ENCODE measurements around the gene MAPKBP1. TPM values are rescaled to one million over a fixed set of nuclear protein-coding genes. Genes with fewer than 3 reads are reported as not detected.

Gene MAPKBP1
- total and polyA plus RNA-seq, 2 of the 8 experiments (the other 6 are each of a cell fraction or from before 2014, with no cell fraction given), result 4.3 to 11.3 TPM

GRCh38 chr15:41858756-41859155 lies 84.5 kb downstream of the MAPKBP1 start:
- CTCF ChIA-PET (ENCODE audit: partially characterized antibody), result interaction anchor here (0.6 to 5.5 kb wide), 26 partner anchors 9 to 335 kb away, joined by 3 to 49 read pairs (median 4); partner anchors contain the start of genes MAPKBP1 and PLA2G4B
- FAIRE-seq (no peak), DNase-seq (ENCODE audit: low read depth in 1 of 2, low spot score in 2 of 2) (no peak)

More at GRCh38 chr15:41858756-41859155, 84.5 kb downstream of the MAPKBP1 start:
- H4K5ac ChIP-seq (ENCODE audit: insufficient read length, low read depth, low read length), result no peak overlapping the region
- no peak overlapping the region for H4K8ac ChIP-seq (ENCODE audit: extremely low read depth, insufficient read depth, low read length)
- no peak overlapping the region for H2BK20ac ChIP-seq (ENCODE audit: low read length)
- no peak overlapping the region for H3K18ac ChIP-seq (ENCODE audit: extremely low read depth, low read length)
- POLR2A ChIA-PET (ENCODE audit: partially characterized antibody), result interaction anchor here (1.0 kb wide), 1 partner anchor 12 kb away, joined by 3 read pairs; no protein-coding TSS in a partner anchor
- no peak overlapping the region for H3K4ac ChIP-seq (replicated peaks; ENCODE audit: insufficient read length, low read depth, low read length)
- H3K4me3 ChIP-seq (ENCODE audit: extremely low read depth in 1 of 4, insufficient read depth in 2 of 4, low read depth in 3 of 4, low read length in 4 of 4), result no peak overlapping the region
- H2BK12ac ChIP-seq (ENCODE audit: low read depth, low read length), result 0 out of 2 replicates have a peak overlapping the region, but pooled peaks have one; percentile 9
- no peak overlapping the region for H2AFZ ChIP-seq (ENCODE audit: low read length)
- H3K79me1 ChIP-seq (ENCODE audit: low read depth, low read length), result no peaks in the 10 kb centered on the region
- no peak overlapping the region for H3K56ac ChIP-seq (replicated peaks; ENCODE audit: insufficient read length, low read depth, low read length)
- H4K20me1 ChIP-seq (replicated peaks in 1 of 2; ENCODE audit: control insufficient read depth in 1 of 2, insufficient read depth in 2 of 2, low read length in 2 of 2), result no peaks in the 10 kb centered on the region
- no peak overlapping the region for H3K14ac ChIP-seq (ENCODE audit: insufficient read length)
- no peak overlapping the region for H3K27ac ChIP-seq (ENCODE audit: low read depth, low read length)
- H3K23me2 ChIP-seq (ENCODE audit: low read depth, low read length), result no peaks in the 10 kb centered on the region
- no peak overlapping the region for H2BK120ac ChIP-seq (replicated peaks; ENCODE audit: low read depth, low read length)
- H2AK5ac ChIP-seq (ENCODE audit: low read depth, low read length), result no peak overlapping the region
- no peak overlapping the region for H4K91ac ChIP-seq (replicated peaks; ENCODE audit: insufficient read length, low read length)
- H3K4me2 ChIP-seq (ENCODE audit: insufficient read depth in 1 of 2, low read depth in 2 of 2, low read length in 2 of 2), result no peak overlapping the region
- H3K79me2 ChIP-seq (ENCODE audit: control insufficient read depth in 1 of 2, insufficient read depth in 2 of 2, low read length in 2 of 2), result no peaks in the 10 kb centered on the region
- H3K27me3 ChIP-seq (replicated peaks in 1 of 4; ENCODE audit: control insufficient read depth in 3 of 4, extremely low read depth in 1 of 4, insufficient read depth in 3 of 4, low read length in 3 of 4), result no peaks in the 10 kb centered on the region; a peak in 3 of 7 replicates
- 86% methylated on average over 15 of the region's 15 CpGs; no CpG with 5 or more reads in 1 of the 2 experiments for WGBS, 2 experiments (ENCODE audit: extremely low coverage in 1 of 2, insufficient coverage in 1 of 2, insufficient read length in 1 of 2, insufficient replicate concordance in 2 of 2, low coverage in 1 of 2, low lambda C conversion rate in 2 of 2, missing lambda C conversion rate in 1 of 2)
- no peak overlapping the region for H3K9ac ChIP-seq (replicated peaks in 1 of 4; ENCODE audit: extremely low read depth in 1 of 4, low read depth in 3 of 4, low read length in 3 of 4)
- TF ChIP-seq CEBPB (IDR thresholded peaks at IDR 0.05; ENCODE audit: low read depth, low read length) (no peak), JUND (IDR thresholded peaks at IDR 0.05; ENCODE audit: low read length) (no peak), E2F6 (IDR thresholded peaks at IDR 0.05) (no peak), EGR1 (IDR thresholded peaks at IDR 0.05; ENCODE audit: borderline replicate concordance, low read depth, low read length) (no peak), RAD21 (IDR thresholded peaks at IDR 0.05 in 1 of 2, conservative IDR thresholded peaks at IDR 0.05 in 1 of 2; ENCODE audit: low read depth in 2 of 2, low read length in 2 of 2) (peak in 1 of 2 experiments; percentile 36; a peak in 3 of 4 replicates), YY1 (IDR thresholded peaks at IDR 0.05; ENCODE audit: low read depth, low read length) (0 out of 2 replicates have a peak, but pooled peaks have one; percentile 14), CBX5 (IDR thresholded peaks at IDR 0.05; ENCODE audit: low read depth, low read length) (no peak), EP300 (IDR thresholded peaks at IDR 0.05; ENCODE audit: borderline replicate concordance in 1 of 2, low read depth in 2 of 2, low read length in 2 of 2) (no peak)
- TF ChIP-seq, protein P1, sequence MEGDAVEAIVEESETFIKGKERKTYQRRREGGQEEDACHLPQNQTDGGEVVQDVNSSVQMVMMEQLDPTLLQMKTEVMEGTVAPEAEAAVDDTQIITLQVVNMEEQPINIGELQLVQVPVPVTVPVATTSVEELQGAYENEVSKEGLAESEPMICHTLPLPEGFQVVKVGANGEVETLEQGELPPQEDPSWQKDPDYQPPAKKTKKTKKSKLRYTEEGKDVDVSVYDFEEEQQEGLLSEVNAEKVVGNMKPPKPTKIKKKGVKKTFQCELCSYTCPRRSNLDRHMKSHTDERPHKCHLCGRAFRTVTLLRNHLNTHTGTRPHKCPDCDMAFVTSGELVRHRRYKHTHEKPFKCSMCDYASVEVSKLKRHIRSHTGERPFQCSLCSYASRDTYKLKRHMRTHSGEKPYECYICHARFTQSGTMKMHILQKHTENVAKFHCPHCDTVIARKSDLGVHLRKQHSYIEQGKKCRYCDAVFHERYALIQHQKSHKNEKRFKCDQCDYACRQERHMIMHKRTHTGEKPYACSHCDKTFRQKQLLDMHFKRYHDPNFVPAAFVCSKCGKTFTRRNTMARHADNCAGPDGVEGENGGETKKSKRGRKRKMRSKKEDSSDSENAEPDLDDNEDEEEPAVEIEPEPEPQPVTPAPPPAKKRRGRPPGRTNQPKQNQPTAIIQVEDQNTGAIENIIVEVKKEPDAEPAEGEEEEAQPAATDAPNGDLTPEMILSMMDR (IDR thresholded peaks at IDR 0.05; ENCODE audit: control extremely low read depth in 1 of 3, insufficient read depth in 1 of 3, low read depth in 1 of 3, low read length in 3 of 3), result peak in 2 of 3 experiments; percentile 29 to 36; a peak in 2 of 4 replicates
- no peak overlapping the region for H3K23ac ChIP-seq (ENCODE audit: insufficient read length)
- peaks cover 0 to 16% (median 2%) of the 10 kb centered on the region in 4 experiments; a peak in 2 of 7 replicates for H3K4me1 ChIP-seq (replicated peaks in 1 of 4; ENCODE audit: control insufficient read depth in 3 of 4, insufficient read depth in 4 of 4, low read length in 3 of 4)
- no peaks in the 10 kb centered on the region for H3K9me3 ChIP-seq (ENCODE audit: insufficient read depth in 2 of 2, low read depth in 1 of 2, low read length in 1 of 2)
- no peak overlapping the region; the same call in 1 of the 2 replicates for H2BK5ac ChIP-seq (ENCODE audit: low read depth, low read length)
- peak overlapping the region; percentile 10; the same call in 1 of the 2 replicates for H2BK15ac ChIP-seq (ENCODE audit: low read length)
- H3K36me3 ChIP-seq (ENCODE audit: control insufficient read depth in 2 of 4, insufficient read depth in 4 of 4, low read length in 3 of 4), result no peaks in the 10 kb centered on the region

Measured in H1 (cell line).